Posterior vena cava (tissue), 2 donors: ENCODE results near the gene NR0B1. TPM values are rescaled to one million over a fixed set of nuclear protein-coding genes. Genes with fewer than 3 reads are reported as not detected.
A peak's percentile ranks its signal among the peaks of the same experiment; 100 is the strongest.

Source experiments
- DNase-seq: peaks from one replicate; pipeline ENCODE4 v3.0.0-alpha.2; 2020; ENCODE audit warnings: low spot score
- intact Hi-C, 2 donors: fragments of 100-400 bp; cut with DNase I; formaldehyde crosslinking; loops; one replicate each; pipeline versions ENCODE4 v1.14.1 to v1.14.2; 2022 to 2023
- long read RNA-seq, 2 donors: library from polyadenylated mRNA; unstranded; transcript quantifications; one replicate each; pipeline ENCODE4 v2.0.0, GENCODE V29; 2020 to 2021
- total RNA-seq, 2 donors: library from RNA; stranded (reverse); fragmentation: NEBNext Ultra II Directional; extraction: Animal tissue kit (Norgen Biotek cat#: 25700); gene quantifications; one replicate each; pipeline ENCODE4 v1.2.1, GENCODE V29; 2021
- donor health status: DM: yes; HTN: yes; CAD: no.
- donor health status: DM: yes; HTN: yes; CAD: no.

The NR0B1 gene, protein sequence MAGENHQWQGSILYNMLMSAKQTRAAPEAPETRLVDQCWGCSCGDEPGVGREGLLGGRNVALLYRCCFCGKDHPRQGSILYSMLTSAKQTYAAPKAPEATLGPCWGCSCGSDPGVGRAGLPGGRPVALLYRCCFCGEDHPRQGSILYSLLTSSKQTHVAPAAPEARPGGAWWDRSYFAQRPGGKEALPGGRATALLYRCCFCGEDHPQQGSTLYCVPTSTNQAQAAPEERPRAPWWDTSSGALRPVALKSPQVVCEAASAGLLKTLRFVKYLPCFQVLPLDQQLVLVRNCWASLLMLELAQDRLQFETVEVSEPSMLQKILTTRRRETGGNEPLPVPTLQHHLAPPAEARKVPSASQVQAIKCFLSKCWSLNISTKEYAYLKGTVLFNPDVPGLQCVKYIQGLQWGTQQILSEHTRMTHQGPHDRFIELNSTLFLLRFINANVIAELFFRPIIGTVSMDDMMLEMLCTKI
- total RNA-seq = not detected
- long read RNA-seq, donor 1 = 0 reads
- long read RNA-seq, donor 2 = 0 reads

DNA sequence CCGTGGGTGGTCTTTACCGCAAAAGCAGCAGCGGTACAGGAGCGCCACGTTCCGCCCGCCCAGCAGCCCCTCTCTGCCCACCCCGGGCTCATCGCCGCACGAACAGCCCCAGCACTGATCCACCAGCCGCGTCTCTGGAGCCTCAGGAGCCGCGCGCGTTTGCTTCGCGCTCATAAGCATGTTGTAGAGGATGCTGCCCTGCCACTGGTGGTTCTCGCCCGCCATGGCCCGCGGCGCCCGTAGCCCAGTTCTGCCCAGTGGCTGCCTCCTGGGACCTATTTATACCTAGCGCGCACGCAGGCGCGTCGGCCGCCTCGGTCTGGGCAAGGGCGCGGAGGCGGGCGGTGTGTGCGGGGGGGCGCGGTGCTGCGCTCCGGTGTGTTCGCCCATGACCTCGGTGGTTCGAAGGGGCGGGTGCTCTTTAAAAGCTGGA, at the start of gene NR0B1:
NR0B1 (minus strand) TSS at position 252 of the 433 bp plus-strand sequence; CDS start at position 225, 27 bp downstream.
- intact Hi-C loops = no loop called here
- DNase-seq = peak; percentile 71

DNA sequence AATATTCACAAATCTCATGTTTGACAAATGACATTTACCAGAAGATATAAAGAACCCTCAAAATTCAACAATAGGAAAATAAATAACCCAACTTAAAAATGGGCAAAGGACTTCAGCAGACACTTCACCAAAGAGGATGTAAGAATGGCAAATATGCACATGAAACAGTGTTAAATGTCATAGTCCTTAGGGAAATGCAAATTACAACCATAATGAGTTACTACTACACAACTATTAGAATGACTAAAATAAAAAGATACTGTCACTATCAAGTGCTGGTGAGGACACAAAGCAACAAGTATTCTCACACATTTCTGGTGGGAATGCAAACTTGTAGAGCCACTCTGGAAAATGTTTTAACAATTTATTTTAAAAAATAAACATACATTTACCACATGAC, 40.8 kb upstream of the NR0B1 start:
- no peak for DNase-seq
- intact Hi-C loops = loop anchor here in 1 of 2 donors (10.0 kb wide), 1 partner anchor 415 kb away; no protein-coding TSS in a partner anchor

DNA sequence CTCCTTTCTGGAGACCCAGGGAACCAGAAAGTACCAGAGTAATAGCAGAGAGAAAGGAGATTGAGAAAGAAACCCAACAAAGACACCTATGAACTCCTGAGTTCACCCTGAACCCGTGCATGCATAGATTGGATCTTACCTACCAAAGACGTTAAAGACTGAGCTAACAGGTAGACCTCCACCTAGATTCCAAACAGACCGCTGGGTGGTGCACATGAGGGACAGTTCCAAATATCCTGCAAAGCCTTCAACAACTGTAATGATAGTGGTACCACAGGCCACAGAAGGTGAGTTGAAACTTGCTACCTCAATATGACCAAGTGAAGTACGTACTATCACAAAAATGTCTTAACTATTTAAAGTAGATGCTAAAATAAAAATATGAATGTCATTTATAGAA, 34.0 kb upstream of the NR0B1 start:
- intact Hi-C loops = loop anchor here in 1 of 2 donors (5.0 to 10.0 kb wide), 2 partner anchors 408 to 1276 kb away; no protein-coding TSS in a partner anchor
- DNase-seq = no peak

DNA sequence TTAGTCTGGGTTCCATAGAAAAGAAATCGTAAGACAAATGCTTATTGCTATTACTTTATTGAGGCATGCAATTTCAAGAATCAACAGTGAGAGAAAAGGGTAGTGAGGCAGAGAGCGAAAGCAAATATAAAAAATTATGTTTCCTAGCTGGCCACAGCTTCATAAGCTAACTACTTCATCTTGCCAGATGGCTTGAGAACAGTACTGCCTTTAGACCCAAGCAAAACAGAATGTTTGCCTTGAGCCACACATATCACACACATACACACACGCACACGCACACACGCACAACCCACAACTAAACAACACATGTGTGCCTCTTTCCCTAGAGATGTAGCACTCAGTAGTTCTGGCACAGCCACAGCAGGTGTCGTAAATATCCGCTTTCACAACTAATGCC, 31.6 kb upstream of the NR0B1 start:
- no peak for DNase-seq
- intact Hi-C loops = loop anchor here in 1 of 2 donors (5.0 to 10.0 kb wide), 2 partner anchors 406 to 1273 kb away; no protein-coding TSS in a partner anchor

DNA sequence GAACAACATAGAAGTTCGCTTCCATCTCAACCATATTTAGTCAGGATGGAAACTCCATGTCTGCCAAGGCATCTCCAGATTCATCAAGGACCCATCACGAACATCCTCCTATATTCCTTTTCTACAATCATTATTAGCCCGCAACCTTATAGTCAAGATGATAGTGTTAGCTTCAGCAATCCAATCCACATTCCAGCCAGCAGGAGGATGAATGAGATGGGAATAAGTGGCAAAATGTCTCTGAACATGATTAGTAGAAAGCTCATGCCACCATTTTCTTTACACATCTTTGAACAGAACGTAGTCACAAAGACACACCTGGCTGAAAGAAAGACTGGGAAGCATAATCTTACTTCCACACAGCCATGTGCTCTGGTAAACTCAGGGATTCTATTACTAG, 18.6 kb upstream of the NR0B1 start:
- intact Hi-C loops = no loop called here

DNA sequence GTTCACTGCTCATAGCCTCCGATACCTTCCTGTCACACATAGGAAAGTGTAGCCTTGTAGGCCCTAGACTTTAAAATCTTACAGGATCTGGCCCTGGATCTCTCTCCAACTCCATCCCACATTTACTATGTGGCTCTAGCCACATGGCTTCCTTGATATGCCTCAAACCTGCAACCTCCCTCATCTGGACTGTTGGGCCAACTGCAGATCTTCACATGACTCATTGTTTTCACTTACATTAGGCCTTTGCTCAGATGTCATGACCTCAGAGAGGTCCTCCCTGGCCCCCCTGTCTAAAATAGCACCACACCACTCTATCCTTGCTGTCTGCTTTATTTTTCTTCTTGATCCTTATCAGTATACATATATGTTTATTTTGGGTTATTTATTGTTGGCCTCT, 8.1 kb upstream of the NR0B1 start:
- intact Hi-C loops = no loop called here
- DNase-seq = no peak

More for the DNA sequence above, 18.6 kb upstream of the NR0B1 start:
- no peak for DNase-seq

DNA sequence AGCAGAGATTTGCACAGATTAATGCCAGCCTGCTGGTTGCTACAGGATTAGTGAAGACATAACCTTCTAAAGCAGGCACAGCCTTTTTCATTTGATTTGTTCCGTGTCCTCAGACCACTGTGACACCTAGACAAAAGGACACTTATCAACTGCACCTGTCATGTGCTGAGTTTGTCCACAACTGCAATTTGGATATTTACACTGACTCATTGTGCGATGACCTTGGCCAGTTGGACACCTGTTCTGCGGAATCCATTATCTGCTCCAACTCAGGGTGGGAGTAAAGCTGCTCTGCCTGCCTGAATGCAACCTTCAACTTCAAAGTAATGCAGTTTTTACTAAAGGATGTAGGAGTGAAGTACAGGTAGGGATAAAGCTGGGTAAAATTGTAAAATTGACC, 4.1 kb upstream of the NR0B1 start:
- intact Hi-C loops = no loop called here
- DNase-seq = no peak

DNA sequence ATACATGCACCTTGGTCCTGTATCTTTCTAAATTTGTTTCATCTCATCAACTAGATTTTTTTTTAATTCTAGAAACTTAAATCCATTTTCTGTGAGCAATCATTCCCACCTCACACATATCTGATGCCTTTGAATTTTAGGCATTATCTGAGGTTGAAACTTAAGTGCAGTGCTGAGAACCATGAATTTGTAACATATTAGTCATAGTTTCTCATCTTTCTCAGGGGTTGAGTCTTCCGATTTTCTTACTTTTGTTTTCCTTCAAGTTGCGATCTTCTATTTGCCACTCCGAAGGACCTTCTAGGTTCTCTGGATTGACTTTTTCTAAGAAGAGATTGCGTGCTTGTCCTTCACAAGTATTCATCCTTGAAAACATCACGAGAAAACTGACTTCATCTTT, 3.7 kb upstream of the NR0B1 start:
- no peak for DNase-seq

DNA sequence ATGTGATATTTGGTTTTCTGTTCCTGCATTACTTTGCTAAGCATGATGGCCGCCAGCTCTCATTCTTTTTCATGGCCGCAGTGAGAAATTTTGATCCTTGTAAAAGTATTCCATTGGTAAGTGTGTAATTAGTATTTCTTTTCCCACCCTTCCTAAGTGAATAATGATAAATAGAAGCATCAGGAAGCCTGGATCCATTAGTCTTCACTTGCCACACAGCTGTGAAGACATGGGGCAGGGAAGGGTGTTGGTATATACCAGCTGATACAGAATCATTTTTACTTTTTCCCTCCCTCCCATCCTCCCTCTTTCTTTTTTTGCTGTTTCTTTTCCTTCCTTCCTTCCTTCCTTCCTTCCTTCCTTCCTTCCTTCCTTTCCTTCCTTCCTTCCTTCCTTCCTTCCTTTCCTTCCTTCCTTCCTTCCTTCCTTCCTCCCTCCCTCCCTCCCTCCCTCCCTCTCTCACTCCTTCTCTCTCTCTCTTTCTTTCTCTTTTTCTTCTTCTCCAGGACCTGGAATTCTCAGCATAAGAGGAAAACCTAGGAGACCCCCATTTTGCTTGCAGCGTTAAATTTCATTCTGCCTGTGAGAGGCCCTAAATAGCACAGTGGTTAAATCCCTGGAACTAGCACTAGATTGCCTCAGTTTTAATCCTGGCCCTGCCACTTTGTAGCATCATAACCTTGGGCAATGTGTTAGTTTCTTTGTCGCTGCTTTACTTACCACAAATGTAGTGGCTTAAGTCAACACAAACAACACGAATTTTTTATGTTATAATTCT, 1.4 kb upstream of the NR0B1 start:
- no peak for DNase-seq
- intact Hi-C loops = no loop called here

More for the DNA sequence above, 3.7 kb upstream of the NR0B1 start:
- intact Hi-C loops = no loop called here

DNA sequence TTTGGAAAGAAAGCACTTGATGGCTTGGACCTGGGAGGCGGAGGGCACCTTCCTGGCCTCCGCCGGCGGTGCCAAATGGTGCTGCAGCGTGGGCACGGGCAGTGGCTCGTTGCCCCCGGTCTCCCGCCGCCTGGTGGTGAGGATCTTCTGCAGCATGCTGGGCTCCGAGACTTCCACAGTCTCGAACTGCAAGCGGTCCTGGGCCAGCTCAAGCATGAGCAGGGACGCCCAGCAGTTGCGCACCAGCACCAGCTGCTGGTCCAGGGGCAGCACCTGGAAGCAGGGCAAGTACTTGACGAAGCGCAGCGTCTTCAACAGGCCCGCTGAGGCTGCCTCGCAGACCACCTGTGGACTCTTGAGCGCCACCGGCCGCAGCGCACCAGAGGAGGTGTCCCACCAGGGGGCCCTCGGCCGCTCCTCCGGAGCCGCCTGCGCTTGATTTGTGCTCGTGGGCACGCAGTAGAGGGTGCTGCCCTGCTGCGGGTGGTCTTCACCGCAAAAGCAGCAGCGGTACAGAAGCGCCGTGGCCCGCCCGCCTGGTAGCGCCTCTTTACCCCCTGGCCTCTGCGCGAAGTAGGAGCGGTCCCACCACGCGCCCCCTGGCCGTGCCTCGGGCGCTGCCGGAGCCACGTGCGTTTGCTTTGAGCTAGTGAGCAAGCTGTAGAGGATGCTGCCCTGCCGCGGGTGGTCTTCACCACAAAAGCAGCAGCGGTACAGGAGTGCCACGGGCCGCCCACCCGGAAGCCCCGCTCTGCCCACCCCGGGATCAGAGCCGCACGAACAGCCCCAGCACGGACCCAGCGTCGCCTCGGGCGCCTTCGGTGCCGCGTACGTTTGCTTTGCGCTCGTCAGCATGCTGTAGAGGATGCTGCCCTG, 689 bp downstream of the NR0B1 start:
- intact Hi-C loops = no loop called here
- peak; percentile 75 for DNase-seq

DNA sequence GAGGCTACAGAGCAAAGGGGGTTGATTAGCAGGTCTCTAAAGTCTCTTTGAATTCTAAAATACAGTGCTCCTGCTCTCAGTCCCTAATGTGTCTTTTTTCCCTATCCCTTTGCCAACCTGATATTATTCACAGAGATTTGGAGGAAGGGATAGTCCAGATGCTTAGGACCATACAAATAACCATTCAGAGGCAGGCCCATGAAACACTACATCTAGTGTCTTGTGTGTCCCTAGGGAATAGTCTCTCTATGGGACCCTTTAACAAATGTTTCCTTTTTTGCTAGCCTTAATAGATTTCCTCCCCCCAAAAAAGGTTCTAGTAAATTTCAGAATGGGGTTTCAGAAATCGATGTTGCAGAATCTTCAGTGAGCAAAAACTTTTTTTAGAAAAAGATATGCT, 1.7 kb downstream of the NR0B1 start:
- intact Hi-C loops = no loop called here
- no peak for DNase-seq

DNA sequence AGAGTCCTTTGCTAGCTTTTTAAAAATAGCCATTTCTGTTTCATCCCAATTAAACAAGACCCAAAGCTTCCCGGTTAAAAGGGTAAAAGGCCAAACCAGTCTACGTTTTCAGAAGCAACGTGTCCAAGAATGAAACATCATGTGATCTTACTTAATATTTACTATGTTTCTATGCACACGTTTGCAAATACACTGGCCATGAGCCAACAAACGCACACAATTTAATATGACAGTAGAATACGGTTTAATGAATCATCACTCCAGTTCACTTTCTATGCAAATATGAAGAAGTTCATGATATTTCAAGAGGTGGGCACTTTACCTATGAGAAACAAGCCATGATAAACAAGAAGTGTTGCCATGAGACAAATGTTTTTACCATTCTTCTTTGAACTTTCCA, 4.3 kb downstream of the NR0B1 start:
- intact Hi-C loops = loop anchor here in 1 of 2 donors (2.0 kb wide), 1 partner anchor 68 kb away; no protein-coding TSS in a partner anchor
- no peak for DNase-seq

DNA sequence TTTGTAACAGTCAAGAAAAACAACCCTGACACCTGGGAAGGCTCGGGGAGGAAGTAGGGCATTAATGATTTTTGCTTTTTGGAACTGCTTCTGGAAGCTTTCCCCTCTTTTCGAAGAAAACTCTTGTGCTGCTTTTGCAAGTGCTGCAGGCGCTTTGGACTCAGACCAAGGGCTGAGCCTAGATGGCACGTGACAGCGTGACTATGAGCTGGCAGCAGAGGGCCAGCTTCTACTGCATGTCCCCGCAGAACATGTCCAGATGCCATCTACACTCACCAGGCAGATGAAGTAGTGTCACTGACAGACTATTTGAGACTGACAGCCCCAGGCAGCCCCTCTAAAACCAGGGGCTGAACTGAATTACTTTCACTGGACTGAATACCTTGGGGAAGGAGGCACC, 6.2 kb downstream of the NR0B1 start:
- intact Hi-C loops = no loop called here
- DNase-seq = no peak

DNA sequence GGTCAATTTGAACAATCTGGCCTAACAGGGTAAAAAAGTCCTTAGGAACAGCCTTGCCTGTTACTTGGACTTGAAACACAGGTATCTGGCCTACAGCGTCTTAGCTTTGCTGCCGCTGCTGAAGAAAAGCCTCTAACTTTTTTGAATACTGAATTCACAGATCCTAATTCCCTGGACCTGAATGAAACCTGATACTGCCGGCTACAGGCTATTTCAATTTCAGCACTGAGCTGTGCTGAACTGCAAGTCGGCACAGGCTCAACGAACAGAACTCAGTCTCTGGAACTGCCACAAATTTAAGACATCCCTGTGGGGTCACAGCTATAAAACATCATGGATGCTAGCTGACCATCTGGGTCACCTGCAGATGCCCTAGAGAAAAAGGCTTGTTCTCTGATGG, 7.2 kb downstream of the NR0B1 start:
- no peak for DNase-seq
- intact Hi-C loops = no loop called here

DNA sequence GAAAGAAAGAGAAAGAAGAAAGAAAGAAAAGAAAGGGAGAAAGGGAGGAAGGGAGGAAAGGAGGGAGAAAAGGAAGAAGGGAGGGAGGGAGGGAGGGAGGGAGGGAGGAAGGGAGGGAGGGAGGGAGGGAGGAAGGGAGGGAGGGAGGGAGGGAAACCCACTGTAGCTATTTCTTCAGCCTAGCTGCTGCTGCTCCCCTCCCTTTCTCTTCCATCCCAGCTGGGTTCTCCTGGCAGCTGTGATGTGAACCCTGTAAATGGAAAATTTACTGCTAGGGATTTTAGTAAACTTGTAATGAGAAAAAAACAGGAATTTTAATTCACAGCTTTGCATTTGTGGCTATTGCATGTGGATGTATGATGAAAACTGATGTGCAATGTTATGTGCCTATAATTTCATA, 8.0 kb downstream of the NR0B1 start:
- intact Hi-C loops = no loop called here
- no peak for DNase-seq

DNA sequence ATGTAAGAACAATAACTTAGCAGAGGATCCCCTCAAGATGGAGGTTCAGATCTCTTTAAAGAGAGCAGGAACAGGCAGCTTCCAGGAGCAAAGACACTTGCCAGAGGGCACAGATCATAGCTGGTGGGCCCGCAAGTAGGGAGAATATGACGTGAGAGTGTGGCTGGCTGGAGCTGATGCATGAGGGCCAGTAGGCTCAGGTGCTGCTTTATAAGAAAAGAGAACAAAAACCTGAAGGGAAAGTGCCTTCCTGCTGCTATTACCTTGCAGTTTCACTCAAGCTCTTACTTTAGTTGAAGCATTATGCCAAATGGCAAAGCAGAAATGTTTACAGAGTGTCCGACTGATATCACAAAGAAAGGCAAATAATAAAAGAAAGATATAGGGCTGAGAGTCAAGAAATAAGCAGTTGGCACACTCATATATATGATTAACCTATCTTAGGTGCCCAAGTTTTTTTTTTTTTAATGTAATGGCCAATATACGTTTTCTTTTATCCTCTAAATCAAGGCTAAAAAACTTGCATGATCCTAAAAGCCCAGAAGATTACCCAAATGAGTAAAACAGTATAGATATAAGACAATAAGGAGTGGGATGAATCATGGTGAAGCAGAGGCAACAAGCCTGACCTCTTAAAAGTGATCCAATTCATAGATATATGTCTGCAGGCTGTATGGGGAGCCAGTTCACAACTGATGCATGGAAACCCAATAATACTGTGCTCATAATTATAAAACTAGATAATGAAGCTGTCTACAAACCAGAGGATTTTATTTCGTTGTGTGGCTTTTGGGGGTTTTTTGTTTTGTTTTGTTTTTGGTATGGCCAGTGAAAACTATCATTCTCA, 12.6 kb downstream of the NR0B1 start:
- intact Hi-C loops = no loop called here
- DNase-seq = no peak

DNA sequence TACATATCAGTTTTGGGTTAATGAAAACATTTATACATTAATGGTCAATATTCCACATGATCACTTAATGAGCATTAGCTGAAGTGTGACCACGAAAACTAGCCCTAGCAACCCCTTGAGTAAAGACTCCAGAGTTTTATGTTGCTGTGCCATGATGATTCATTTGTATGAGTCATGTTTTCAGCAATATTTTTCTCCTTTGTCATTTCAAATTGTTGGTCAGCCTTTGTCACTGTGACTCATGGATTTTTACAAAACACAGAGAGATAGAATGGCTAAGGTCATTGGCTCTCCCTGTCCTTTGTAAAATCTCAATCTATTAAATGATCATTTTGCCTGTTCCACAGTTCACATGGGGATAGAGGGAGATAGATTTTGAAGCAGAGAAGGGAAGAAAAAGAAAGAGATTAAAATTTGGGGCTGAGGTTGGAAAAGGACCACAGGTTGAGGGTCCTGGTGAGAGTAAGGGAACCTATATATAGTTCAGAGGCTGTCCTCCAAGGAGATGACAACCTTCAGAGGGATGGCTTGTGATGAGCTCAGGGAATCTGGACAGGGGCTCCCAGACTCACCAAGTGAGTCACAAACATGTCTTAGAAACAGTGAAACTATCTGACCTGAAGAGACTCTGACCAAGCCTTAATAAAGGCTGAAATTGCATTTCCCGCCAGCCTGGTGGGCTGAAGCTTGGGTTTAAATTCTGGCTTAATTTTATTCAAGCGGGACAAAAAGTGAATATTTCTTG, 25.6 kb downstream of the NR0B1 start:
- DNase-seq = no peak
- intact Hi-C loops = no loop called here

DNA sequence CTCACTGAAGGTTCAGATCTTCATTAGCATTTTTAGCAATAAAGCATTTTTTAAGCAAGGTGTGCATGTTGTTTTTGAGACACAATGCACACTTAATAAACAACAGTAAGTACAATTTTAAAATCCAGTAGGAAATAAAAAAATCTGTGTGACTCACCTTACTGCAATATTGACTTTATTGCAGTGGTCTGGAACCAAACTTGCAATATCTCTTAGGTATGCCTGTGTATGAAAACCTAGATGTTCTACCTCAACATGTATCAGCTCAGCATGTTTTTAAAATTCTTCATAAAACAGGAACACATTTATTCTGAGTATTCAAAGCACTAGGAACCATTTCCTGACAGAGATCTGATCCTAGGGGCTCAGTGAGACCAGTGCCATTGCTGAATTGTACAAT, 26.7 kb downstream of the NR0B1 start:
- DNase-seq = no peak
- intact Hi-C loops = no loop called here
